Mucosa of descending colon (tissue), 3 donors: ENCODE results near the gene ARHGEF11. TPM values are rescaled to one million over a fixed set of nuclear protein-coding genes. Genes with fewer than 3 reads are reported as not detected.

Experiments
- ATAC-seq: fragments of 200-7000 bp; cut with Tn5 transposase; one replicate; pipeline ENCODE4 v1.9.1; 2020; ENCODE audit warnings: mild to moderate bottlenecking, moderate library complexity
- DNase-seq, 3 donors: peaks; one replicate each; pipeline ENCODE4 v3.0.0-alpha.2; 2020
- H3K36me3 ChIP-seq: fragments of 200-600 bp; one replicate; pipeline ENCODE4 v1.8.0; 2021; ENCODE audit warnings: low read depth, mild to moderate bottlenecking
- H3K4me1 ChIP-seq: fragments of 200-600 bp; one replicate; pipeline ENCODE4 v1.8.0; 2021; ENCODE audit warnings: low read depth, mild to moderate bottlenecking
- H3K4me3 ChIP-seq: fragments of 200-600 bp; one replicate; pipeline ENCODE4 v1.8.0; 2021; ENCODE audit warnings: mild to moderate bottlenecking
- H3K9me3 ChIP-seq: fragments of 200-600 bp; one replicate; pipeline ENCODE4 v1.8.0; 2021; ENCODE audit warnings: mild to moderate bottlenecking
- CTCF ChIP-seq: fragments of 200-600 bp; IDR thresholded peaks from one replicate; pipeline ENCODE4 v1.8.0; 2022; ENCODE audit warnings: antibody characterized with exemption, mild to moderate bottlenecking
- intact Hi-C, 2 donors: fragments of 100-400 bp; cut with DNase I in 1 of 2; cut with micrococcal nuclease in 1 of 2; formaldehyde crosslinking; loops; one replicate each; pipeline versions ENCODE4 v1.11.0 to v1.11.1; 2022; cut with DNase I, micrococcal nuclease
- total RNA-seq, 3 donors: library from RNA; stranded (reverse); fragmentation: NEBNext Ultra II Directional in 2 of 3; extraction: Animal tissue kit (Norgen Biotek cat#: 25700) in 2 of 3; gene quantifications; one replicate each; pipeline versions ENCODE4 v1.2.1 to v1.2.4, GENCODE V29; 2021 to 2023
- donor health status: DM: no; HTN: no; CAD: no; lungs with moderate emphysema.
- donor health status: DM: no; HTN: no; CAD: no.
- donor health status: DM: no; HTN: yes; CAD: no.

The ARHGEF11 gene
- total RNA-seq, 3 donors from 2014 or later: 47.7 to 75.1 (median 60.0) TPM

GRCh38 chr1:156903328-156904091 is 142.0 kb downstream of the ARHGEF11 start:
- ATAC-seq (no peak), DNase-seq (peak in 2 of 3 donors; percentile 8 to 17)
- Histone ChIP-seq H3K4me3 (no peak overlapping the region), H3K4me1 (peaks cover 9% of the 10 kb centered on the region), H3K9me3 (no peaks in the 10 kb centered on the region), H3K36me3 (no peaks in the 10 kb centered on the region)
- no peak for TF ChIP-seq CTCF
- intact Hi-C loops: no loop called here

DNA sequence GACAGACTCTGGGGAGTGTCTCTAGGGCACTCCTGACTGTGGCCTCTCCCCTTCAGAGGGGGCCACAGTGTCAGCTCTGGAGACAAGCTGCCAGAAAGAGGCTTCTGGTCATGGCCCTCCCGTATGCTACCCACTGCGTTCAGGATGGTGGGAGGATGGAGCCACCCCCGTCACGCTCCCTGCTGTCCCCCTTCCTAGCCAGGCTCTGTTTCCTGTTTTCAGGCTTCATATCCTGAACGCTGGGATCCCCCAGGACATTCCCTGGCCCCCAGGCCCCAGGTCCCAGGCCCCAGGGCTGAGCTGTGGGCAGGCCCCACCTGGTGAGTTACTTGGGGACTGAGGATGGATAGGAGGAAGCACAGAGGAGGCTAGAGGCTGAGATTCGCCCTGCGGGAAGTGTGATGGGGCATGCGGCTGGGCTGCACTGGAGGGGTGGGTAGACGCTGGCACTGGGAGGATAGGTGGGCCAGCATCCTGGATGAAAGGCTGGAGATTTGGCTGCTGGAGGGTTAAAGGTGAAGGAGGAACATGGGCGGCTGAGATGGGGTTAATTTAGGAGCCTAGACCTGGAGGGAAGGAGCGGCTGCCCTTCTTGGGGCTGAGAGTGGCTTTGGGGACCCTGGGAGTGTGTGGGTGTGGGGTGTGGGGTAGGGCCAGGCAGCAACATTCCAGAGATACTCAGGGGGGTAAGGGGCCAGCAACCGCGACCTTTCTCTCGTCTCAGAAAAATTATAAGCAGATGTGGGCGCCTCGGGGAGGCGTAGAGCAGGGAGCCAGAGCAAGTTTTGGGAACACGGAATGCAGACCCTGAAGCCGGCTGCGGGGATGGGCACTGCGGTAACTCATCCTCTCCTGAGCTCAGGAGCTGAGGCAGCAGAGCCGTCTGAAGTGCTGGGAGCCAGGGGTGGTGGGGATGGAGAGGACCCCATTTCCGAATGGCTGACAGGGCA is 143.3 kb downstream of the ARHGEF11 start:
- DNase-seq (peak in 2 of 3 donors; percentile 11 to 25), ATAC-seq (no peak)
- intact Hi-C loops: no loop called here
- Histone ChIP-seq H3K9me3 (no peaks in the 10 kb centered on the region), H3K4me1 (no peaks in the 10 kb centered on the region), H3K36me3 (no peaks in the 10 kb centered on the region), H3K4me3 (no peak overlapping the region)
- no peak for TF ChIP-seq CTCF

DNA sequence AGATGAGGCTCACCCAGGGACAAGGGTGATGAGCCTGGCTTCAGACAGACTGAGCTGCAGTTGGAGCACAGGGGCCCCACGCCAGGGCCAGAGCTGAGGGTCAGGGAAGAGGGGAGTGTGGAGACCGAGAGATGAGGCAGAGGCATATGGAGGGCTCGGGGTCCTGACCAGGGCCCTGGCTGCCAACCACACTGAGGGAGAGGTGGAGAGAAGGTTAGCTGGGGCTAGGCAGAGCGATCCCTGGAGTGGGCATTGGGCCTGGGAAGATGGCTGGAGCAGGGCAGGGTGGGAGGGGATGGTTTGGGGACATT is 144.0 kb downstream of the ARHGEF11 start:
- H3K36me3 ChIP-seq: no peaks in the 10 kb centered on the region

GRCh38 chr1:156900896-156901589 is 144.5 kb downstream of the ARHGEF11 start:
- Histone ChIP-seq H3K9me3 (no peaks in the 10 kb centered on the region), H3K4me3 (no peak overlapping the region), H3K4me1 (no peaks in the 10 kb centered on the region), H3K36me3 (no peaks in the 10 kb centered on the region)
- intact Hi-C loops: no loop called here
- ATAC-seq (no peak), DNase-seq (peak in 2 of 3 donors; percentile 8 to 26)
- TF ChIP-seq CTCF: no peak

More for the DNA sequence above, 144.0 kb downstream of the ARHGEF11 start:
- H3K4me1 ChIP-seq: no peaks in the 10 kb centered on the region
- peak in 2 of 3 donors; percentile 13 to 15 for DNase-seq
- no peaks in the 10 kb centered on the region for H3K9me3 ChIP-seq
- no peak for ATAC-seq
- intact Hi-C loops: no loop called here
- no peak overlapping the region for H3K4me3 ChIP-seq
- no peak for TF ChIP-seq CTCF

GRCh38 chr1:156899956-156900718 is 145.4 kb downstream of the ARHGEF11 start:
- no peaks in the 10 kb centered on the region for H3K36me3 ChIP-seq
- DNase-seq (peak in 1 of 3 donors; percentile 29), ATAC-seq (no peak)
- TF ChIP-seq CTCF: no peak
- H3K4me1 ChIP-seq: no peaks in the 10 kb centered on the region
- intact Hi-C loops: no loop called here
- H3K9me3 ChIP-seq: no peaks in the 10 kb centered on the region
- H3K4me3 ChIP-seq: no peak overlapping the region
